Osteocyte (in vitro differentiated cells): ENCODE data around the gene PTGDS. TPM values are rescaled to one million over a fixed set of nuclear protein-coding genes. Genes with fewer than 3 reads are reported as not detected.

Experiments
- DNase-seq: peaks from one replicate; pipeline ENCODE4 v3.0.0; 2021; ENCODE audit warnings: mixed read lengths; ENCODE audit not compliant: unreplicated experiment; ENCODE audit errors: extremely low spot score
- H3K27ac Mint-ChIP-seq: one replicate; pipeline ENCODE4 v1.8.0; 2021; ENCODE audit warnings: mild to moderate bottlenecking, mixed read lengths; ENCODE audit not compliant: unreplicated experiment
- H3K27me3 Mint-ChIP-seq: one replicate; pipeline ENCODE4 v1.8.0; 2021; ENCODE audit warnings: mixed read lengths; ENCODE audit not compliant: unreplicated experiment
- H3K36me3 Mint-ChIP-seq: one replicate; pipeline ENCODE4 v1.8.0; 2021; ENCODE audit warnings: mixed read lengths; ENCODE audit not compliant: unreplicated experiment
- H3K4me1 Mint-ChIP-seq: one replicate; pipeline ENCODE4 v1.8.0; 2021; ENCODE audit warnings: mixed read lengths; ENCODE audit not compliant: unreplicated experiment
- H3K4me3 Mint-ChIP-seq: one replicate; pipeline ENCODE4 v1.8.0; 2021; ENCODE audit warnings: mild to moderate bottlenecking, moderate library complexity, mixed read lengths; ENCODE audit not compliant: unreplicated experiment
- H3K9me3 Mint-ChIP-seq: one replicate; pipeline ENCODE4 v1.8.0; 2021; ENCODE audit warnings: mixed read lengths; ENCODE audit not compliant: unreplicated experiment
- CTCF ChIP-seq: fragments of 200-600 bp; sonication (generic); IDR thresholded peaks from 2 replicates; pipeline ENCODE4 v1.5.0; 2021; ENCODE audit warnings: antibody characterized with exemption, mild to moderate bottlenecking, moderate library complexity
- total RNA-seq: library from RNA; stranded (reverse); gene quantifications from 2 replicates; pipeline ENCODE4 v1.2.1, GENCODE V29; 2021

The PTGDS gene
- total RNA-seq, 1 donor from 2014 or later = 123 TPM

GRCh38 chr9:137017791-137018497, 40.6 kb downstream of the PTGDS start:
- no peak overlapping the region for H3K4me3 Mint-ChIP-seq
- H3K9me3 Mint-ChIP-seq = no peaks in the 10 kb centered on the region

GRCh38 chr9:137018761-137019559, 41.7 kb downstream of the PTGDS start:
- TF ChIP-seq CTCF = no peak
- H3K4me3 Mint-ChIP-seq = no peak overlapping the region
- H3K4me1 Mint-ChIP-seq = no peaks in the 10 kb centered on the region
- peaks cover 5% of the 10 kb centered on the region for H3K36me3 Mint-ChIP-seq
- H3K27ac Mint-ChIP-seq = no peak overlapping the region
- DNase-seq = no peak
- H3K27me3 Mint-ChIP-seq = no peaks in the 10 kb centered on the region
- no peaks in the 10 kb centered on the region for H3K9me3 Mint-ChIP-seq

More at GRCh38 chr9:137017791-137018497, 40.6 kb downstream of the PTGDS start:
- no peak for DNase-seq
- peaks cover 5% of the 10 kb centered on the region for H3K36me3 Mint-ChIP-seq
- no peaks in the 10 kb centered on the region for H3K4me1 Mint-ChIP-seq
- no peak overlapping the region for H3K27ac Mint-ChIP-seq
- TF ChIP-seq CTCF = no peak
- no peaks in the 10 kb centered on the region for H3K27me3 Mint-ChIP-seq

- no peaks in the 10 kb centered on the region for H3K9me3 Mint-ChIP-seq
- no peak for DNase-seq
- H3K36me3 Mint-ChIP-seq = peaks cover 3% of the 10 kb centered on the region
- H3K4me3 Mint-ChIP-seq = no peak overlapping the region
- no peaks in the 10 kb centered on the region for H3K27me3 Mint-ChIP-seq
- H3K4me1 Mint-ChIP-seq = no peaks in the 10 kb centered on the region
- TF ChIP-seq CTCF = no peak
- no peak overlapping the region for H3K27ac Mint-ChIP-seq
Observed at GRCh38 chr9:137019891-137020683, 42.8 kb downstream of the PTGDS start.

GRCh38 chr9:137020771-137021567, 43.7 kb downstream of the PTGDS start:
- H3K9me3 Mint-ChIP-seq = no peaks in the 10 kb centered on the region
- TF ChIP-seq CTCF = no peak
- no peak for DNase-seq
- H3K27ac Mint-ChIP-seq = no peak overlapping the region
- H3K4me3 Mint-ChIP-seq = no peak overlapping the region
- no peaks in the 10 kb centered on the region for H3K27me3 Mint-ChIP-seq
- H3K36me3 Mint-ChIP-seq = peaks cover 3% of the 10 kb centered on the region
- no peaks in the 10 kb centered on the region for H3K4me1 Mint-ChIP-seq
